Neuronal stem cell (in vitro differentiated cells): Measurements from ENCODE around the gene BRSK2.

Experiments used
- DNase-seq: peaks from one replicate; pipeline ENCODE4 v3.0.0-alpha.2; 2013; ENCODE audit warnings: low spot score
- H2AFZ ChIP-seq: one replicate; pipeline ENCODE4 v1.6.1; 2013; ENCODE audit warnings: mild to moderate bottlenecking, low read length, inconsistent platforms
- H2AK5ac ChIP-seq: 2 replicates; pipeline ENCODE4 v1.6.1; 2013; ENCODE audit warnings: low read depth, mild to moderate bottlenecking, inconsistent platforms, low read length, moderate library complexity, mixed read lengths
- H2BK120ac ChIP-seq: 2 replicates; pipeline ENCODE4 v1.6.1; 2013; ENCODE audit warnings: low read depth, mild to moderate bottlenecking, inconsistent platforms, low read length, moderate library complexity, mixed read lengths
- H2BK12ac ChIP-seq: one replicate; pipeline ENCODE4 v1.6.1; 2013; ENCODE audit warnings: low read length, inconsistent platforms
- H2BK15ac ChIP-seq: 2 replicates; pipeline ENCODE4 v1.6.1; 2013; ENCODE audit warnings: mild to moderate bottlenecking, low read length, inconsistent platforms, mixed read lengths
- H2BK5ac ChIP-seq: one replicate; pipeline ENCODE4 v1.6.1; 2013; ENCODE audit warnings: inconsistent platforms, mild to moderate bottlenecking, low read length, moderate library complexity
- H3K14ac ChIP-seq: one replicate; pipeline ENCODE4 v1.6.1; 2013; ENCODE audit warnings: low read length, inconsistent platforms
- H3K18ac ChIP-seq: 2 replicates; pipeline ENCODE4 v1.6.1; 2013; ENCODE audit warnings: low read length, inconsistent platforms
- H3K23ac ChIP-seq: 2 replicates; pipeline ENCODE4 v1.6.1; 2013; ENCODE audit warnings: low read depth, mild to moderate bottlenecking, mixed read lengths, low read length, inconsistent platforms; ENCODE audit not compliant: poor library complexity
- H3K27ac ChIP-seq: replicated peaks from 3 replicates; pipeline ENCODE4 v1.5.1; 2013; ENCODE audit warnings: low read length, inconsistent platforms
- H3K27me3 ChIP-seq, 3 experiments: 2 replicates each; pipeline ENCODE4 v1.6.1; 2013; ENCODE audit warnings: low read length in 3 of 3, mild to moderate bottlenecking in 2 of 3, inconsistent platforms in 1 of 3, low read depth in 1 of 3, mixed read lengths in 1 of 3, moderate library complexity in 1 of 3; ENCODE audit not compliant: control insufficient read depth in 3 of 3, insufficient read depth in 3 of 3
- H3K36me3 ChIP-seq, 2 donors: replicated peaks in 1 of 2; 2 replicates each; pipeline ENCODE4 v1.6.1; 2013; ENCODE audit warnings: low read length in 2 of 2; ENCODE audit not compliant: control insufficient read depth in 2 of 2, insufficient read depth in 2 of 2
- H3K4ac ChIP-seq: 2 replicates; pipeline ENCODE4 v1.6.1; 2013; ENCODE audit warnings: inconsistent platforms, mild to moderate bottlenecking, low read length, moderate library complexity
- H3K4me1 ChIP-seq, 2 donors: 1 replicate in 1 of 2; 2 replicates in 1 of 2; pipeline ENCODE4 v1.6.1; 2013; ENCODE audit warnings: low read length in 2 of 2, low read depth in 1 of 2; ENCODE audit not compliant: control insufficient read depth in 2 of 2, insufficient read depth in 1 of 2
- H3K4me2 ChIP-seq: one replicate; pipeline ENCODE4 v1.6.1; 2013; ENCODE audit warnings: mild to moderate bottlenecking, low read length, inconsistent platforms; ENCODE audit not compliant: insufficient read depth, poor library complexity, severe bottlenecking
- H3K4me3 ChIP-seq, 2 donors: 2 replicates each; pipeline ENCODE4 v1.5.1; 2013; ENCODE audit warnings: low read length in 2 of 2, mild to moderate bottlenecking in 2 of 2, inconsistent platforms in 1 of 2, moderate library complexity in 1 of 2
- H3K79me1 ChIP-seq: one replicate; pipeline ENCODE4 v1.6.1; 2013; ENCODE audit warnings: low read depth, mild to moderate bottlenecking, inconsistent platforms, low read length, moderate library complexity
- H3K9ac ChIP-seq: one replicate; pipeline ENCODE4 v1.6.1; 2013; ENCODE audit warnings: mild to moderate bottlenecking, low read depth, low read length, inconsistent platforms; ENCODE audit not compliant: poor library complexity
- H3K9me3 ChIP-seq, 2 donors: replicated peaks in 1 of 2; 2 replicates each; pipeline versions ENCODE3 to v1.6.1; 2013; ENCODE audit warnings: low read length in 2 of 2, mild to moderate bottlenecking in 2 of 2, inconsistent platforms in 1 of 2, low read depth in 1 of 2, mixed read lengths in 1 of 2, moderate library complexity in 1 of 2; ENCODE audit not compliant: control insufficient read depth in 2 of 2, insufficient read depth in 1 of 2
- H4K8ac ChIP-seq: one replicate; pipeline ENCODE4 v1.6.1; 2013; ENCODE audit warnings: low read depth, mild to moderate bottlenecking, inconsistent platforms, low read length, moderate library complexity
- H4K91ac ChIP-seq: one replicate; pipeline ENCODE4 v1.6.1; 2013; ENCODE audit warnings: low read length, low read depth, mild to moderate bottlenecking, inconsistent platforms; ENCODE audit not compliant: poor library complexity
- WGBS, 2 donors: extraction: QIAGEN DNeasy Blood & Tissue Kit; methylation state at CpG; one replicate each; pipeline ENCODE4 v1.1.7; 2013; ENCODE audit warnings: missing lambda C conversion rate in 2 of 2, mixed read lengths in 1 of 2; ENCODE audit not compliant: insufficient read length in 2 of 2, insufficient replicate concordance in 1 of 2; ENCODE audit errors: extremely low coverage in 2 of 2; 5-methylcytosine and 5-hydroxymethylcytosine counted together

Gene BRSK2

GRCh38 chr11:1377231-1377780 lies 12.4 kb upstream of the BRSK2 start:
- no peaks in the 10 kb centered on the region for H3K36me3 ChIP-seq

DNA sequence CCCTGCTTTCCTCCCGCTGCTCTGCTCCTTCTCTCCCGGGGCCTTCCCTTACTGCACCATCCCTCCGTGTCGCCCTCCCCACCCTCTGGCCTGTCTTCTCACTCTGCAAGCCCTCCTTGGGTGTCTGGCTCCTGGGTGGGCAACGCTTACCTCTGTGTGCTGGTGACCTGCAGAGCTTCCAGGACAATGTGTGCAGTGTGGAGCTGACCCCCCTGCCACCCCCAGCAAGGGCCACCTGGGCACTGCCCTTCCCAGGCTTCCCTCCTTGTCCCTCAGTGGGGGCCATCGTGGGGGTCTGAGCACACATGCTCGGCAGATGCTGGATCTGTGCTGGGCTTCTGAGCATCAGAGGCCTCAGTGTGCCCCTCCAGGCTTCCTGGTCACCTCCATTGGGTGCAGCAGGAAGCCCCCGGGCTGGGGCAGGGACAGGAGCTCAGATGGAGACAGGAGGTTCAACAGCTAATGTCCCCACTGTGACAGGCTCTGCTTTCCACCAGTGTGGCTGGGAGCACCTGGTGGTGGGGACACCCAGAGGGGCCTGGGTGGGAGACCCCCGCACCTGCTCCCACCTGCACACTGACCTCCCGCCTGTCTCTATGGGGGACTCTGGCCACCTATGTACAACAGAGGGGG lies 7.8 kb upstream of the BRSK2 start:
- Histone ChIP-seq H3K9ac (no peak overlapping the region), H3K23ac (no peak overlapping the region), H2BK15ac (peak overlapping the region; percentile 11), H4K8ac (no peak overlapping the region), H2BK120ac (peak overlapping the region; percentile 52), H2AK5ac (peak overlapping the region; percentile 96), H3K18ac (peak overlapping the region; percentile 82), H4K91ac (no peak overlapping the region), H2AFZ (peak overlapping the region; percentile 97), H3K4me3 (no peak overlapping the region), H3K79me1 (no peaks in the 10 kb centered on the region), H3K36me3 (no peaks in the 10 kb centered on the region), H3K4ac (no peak overlapping the region), H3K4me1 (peaks cover 2 to 17% of the 10 kb centered on the region in 2 donors), H3K9me3 (no peaks in the 10 kb centered on the region), H3K27me3 (peaks cover 0 to 3% (median 0%) of the 10 kb centered on the region in 3 experiments), H3K4me2 (no peak overlapping the region), H3K27ac (no peak overlapping the region), H2BK5ac (peak overlapping the region; percentile 40), H3K14ac (peak overlapping the region; percentile 23), H2BK12ac (peak overlapping the region; percentile 77)
- WGBS, 2 donors: no CpG with 5 or more reads among the region's 10 CpGs
- DNase-seq: no peak

More at GRCh38 chr11:1377231-1377780, 12.4 kb upstream of the BRSK2 start:
- no CpG with 5 or more reads among the region's 14 CpGs for WGBS, 2 donors
- Histone ChIP-seq H3K23ac (peak overlapping the region; percentile 80), H3K4me1 (peaks cover 1 to 10% of the 10 kb centered on the region in 2 donors), H4K91ac (no peak overlapping the region), H3K79me1 (no peaks in the 10 kb centered on the region), H3K4ac (no peak overlapping the region), H3K14ac (no peak overlapping the region), H3K27ac (no peak overlapping the region), H3K18ac (no peak overlapping the region), H2BK12ac (no peak overlapping the region), H3K9me3 (no peaks in the 10 kb centered on the region), H4K8ac (no peak overlapping the region), H3K27me3 (no peaks in the 10 kb centered on the region), H3K9ac (no peak overlapping the region), H2AFZ (no peak overlapping the region), H3K4me3 (peak overlapping the region in 1 of 2 donors; percentile 48), H2AK5ac (no peak overlapping the region), H2BK15ac (no peak overlapping the region), H3K4me2 (no peak overlapping the region), H2BK5ac (no peak overlapping the region), H2BK120ac (no peak overlapping the region)
- no peak for DNase-seq

- Histone ChIP-seq H3K79me1 (no peaks in the 10 kb centered on the region), H2BK15ac (peak overlapping the region; percentile 11), H2BK120ac (peak overlapping the region; percentile 91), H3K23ac (peak overlapping the region; percentile 91), H3K4me2 (peak overlapping the region; percentile 60), H3K9ac (peak overlapping the region; percentile 67), H3K14ac (no peak overlapping the region), H3K4me3 (peak overlapping the region in 1 of 2 donors; percentile 44), H3K27me3 (peaks cover 0 to 4% (median 0%) of the 10 kb centered on the region in 3 experiments), H3K4me1 (peaks cover 2 to 19% of the 10 kb centered on the region in 2 donors), H3K9me3 (no peaks in the 10 kb centered on the region), H3K36me3 (no peaks in the 10 kb centered on the region), H4K91ac (no peak overlapping the region), H2AFZ (peak overlapping the region; percentile 97), H2BK5ac (peak overlapping the region; percentile 40), H3K4ac (peak overlapping the region; percentile 44), H2AK5ac (peak overlapping the region; percentile 96), H3K18ac (peak overlapping the region; percentile 91), H4K8ac (no peak overlapping the region), H2BK12ac (peak overlapping the region; percentile 73), H3K27ac (no peak overlapping the region)
- no peak for DNase-seq
- WGBS, 2 donors: no CpG with 5 or more reads among the region's 23 CpGs
These were observed 7.3 kb upstream of the BRSK2 start for GRCh38 chr11:1382429-1382828.

GRCh38 chr11:1382831-1383607 lies 6.7 kb upstream of the BRSK2 start:
- Histone ChIP-seq H3K4me1 (peaks cover 2 to 25% of the 10 kb centered on the region in 2 donors), H3K27me3 (peaks cover 0 to 10% (median 0%) of the 10 kb centered on the region in 3 experiments), H3K23ac (peak overlapping the region; percentile 91), H2BK120ac (peak overlapping the region; percentile 91), H3K9me3 (no peaks in the 10 kb centered on the region), H2BK5ac (peak overlapping the region; percentile 40), H3K4ac (peak overlapping the region; percentile 44), H2AFZ (peak overlapping the region; percentile 97), H2BK15ac (peak overlapping the region; percentile 97), H3K79me1 (no peaks in the 10 kb centered on the region), H3K9ac (peak overlapping the region; percentile 93), H4K91ac (no peak overlapping the region), H3K4me3 (peak overlapping the region; percentile 37 to 82), H3K18ac (peak overlapping the region; percentile 99), H3K4me2 (peak overlapping the region; percentile 60), H2BK12ac (peak overlapping the region; percentile 73), H3K36me3 (no peaks in the 10 kb centered on the region), H3K27ac (peak overlapping the region; percentile 54), H2AK5ac (peak overlapping the region; percentile 96), H3K14ac (peak overlapping the region; percentile 84), H4K8ac (no peak overlapping the region)
- DNase-seq: no peak
- no CpG with 5 or more reads among the region's 56 CpGs for WGBS, 2 donors
